HG03064 (cell line): ENCODE data around the gene ARAP3.

ENCODE experiments used
- ATAC-seq: cut with Tn5 transposase; IDR thresholded peaks from one replicate; pipeline ENCODE4 v1.9.1; 2021; ENCODE audit warnings: low read depth; ENCODE audit not compliant: unreplicated experiment

Gene ARAP3

GRCh38 chr5:141647851-141648250 lies 34.2 kb downstream of the ARAP3 start:
- ATAC-seq = no peak

- ATAC-seq = no peak
Measured at GRCh38 chr5:141647242-141647641, 34.8 kb downstream of the ARAP3 start.

GRCh38 chr5:141646026-141646425 lies 36.0 kb downstream of the ARAP3 start:
- ATAC-seq = no peak

DNA sequence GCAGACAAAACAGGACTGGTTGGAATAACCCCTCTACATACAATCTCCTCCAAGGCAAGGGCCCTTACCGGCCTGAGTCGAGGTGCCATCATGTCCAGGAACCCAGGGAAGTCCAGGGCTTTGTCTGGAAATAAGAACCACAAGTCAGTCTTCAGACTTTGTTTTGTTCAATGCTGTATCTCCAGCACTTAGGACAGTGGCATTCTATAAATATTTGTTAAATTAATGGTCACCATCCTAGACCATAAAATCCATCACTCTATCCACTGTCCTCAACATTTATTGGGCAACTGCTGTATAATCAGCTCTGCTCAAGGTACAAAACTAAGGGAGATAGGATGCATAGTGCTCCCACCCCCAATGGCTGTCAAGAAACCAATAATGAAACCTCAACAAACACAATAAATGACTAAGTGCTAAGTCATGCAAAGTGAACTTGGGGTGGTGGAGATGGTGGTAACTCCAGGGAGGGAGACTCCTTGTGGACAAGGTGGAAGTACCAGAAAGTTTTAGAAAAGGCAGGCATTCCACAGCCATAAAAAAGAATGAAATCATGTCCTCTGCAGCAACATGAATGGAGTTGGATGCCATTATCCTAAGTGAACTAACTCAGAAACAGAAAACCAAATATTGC lies 40.3 kb downstream of the ARAP3 start:
- ATAC-seq = no peak

DNA sequence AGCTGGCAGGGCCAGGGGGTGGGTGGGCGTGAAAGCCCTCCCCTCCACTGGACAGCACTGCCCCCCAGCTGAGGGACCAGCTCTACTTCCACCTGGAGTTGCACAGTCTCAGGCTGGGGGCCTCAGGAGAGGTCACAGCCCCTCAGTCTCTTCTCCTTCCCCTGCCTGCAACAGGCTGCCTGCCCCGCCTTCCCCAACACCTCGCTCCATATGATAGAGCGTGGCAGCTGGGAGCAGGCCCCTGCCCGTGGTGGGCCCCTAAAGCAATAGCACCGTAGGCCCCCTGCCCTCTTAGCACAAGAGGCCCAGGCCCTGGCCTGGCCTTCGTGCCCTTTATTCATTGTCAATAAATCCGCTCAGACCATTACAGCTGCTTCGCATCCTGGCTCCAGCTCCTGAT lies 41.3 kb downstream of the ARAP3 start:
- ATAC-seq = no peak

GRCh38 chr5:141640051-141640415 lies 42.0 kb downstream of the ARAP3 start:
- ATAC-seq = no peak

GRCh38 chr5:141639357-141640050 lies 42.5 kb downstream of the ARAP3 start:
- ATAC-seq = no peak

DNA sequence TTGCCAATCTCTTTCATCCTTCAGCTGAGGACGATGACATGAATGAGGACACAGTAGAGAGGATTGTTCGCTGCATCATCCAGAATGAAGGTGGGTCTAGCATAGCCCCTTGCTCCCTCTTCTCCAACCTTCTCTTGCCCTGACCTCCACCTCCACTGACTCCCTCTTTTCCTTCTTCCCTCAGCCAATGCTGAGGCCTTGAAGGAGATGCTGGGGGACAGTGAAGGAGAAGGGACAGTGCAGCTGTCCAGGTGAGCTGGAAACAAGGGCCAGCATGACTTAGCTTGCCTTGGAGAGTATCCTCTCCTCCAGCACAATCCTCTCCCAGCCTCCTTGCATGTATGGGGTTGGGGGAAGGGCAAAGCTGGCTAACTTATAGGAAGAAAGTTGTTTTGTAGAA lies 43.3 kb downstream of the ARAP3 start:
- ATAC-seq = no peak

DNA sequence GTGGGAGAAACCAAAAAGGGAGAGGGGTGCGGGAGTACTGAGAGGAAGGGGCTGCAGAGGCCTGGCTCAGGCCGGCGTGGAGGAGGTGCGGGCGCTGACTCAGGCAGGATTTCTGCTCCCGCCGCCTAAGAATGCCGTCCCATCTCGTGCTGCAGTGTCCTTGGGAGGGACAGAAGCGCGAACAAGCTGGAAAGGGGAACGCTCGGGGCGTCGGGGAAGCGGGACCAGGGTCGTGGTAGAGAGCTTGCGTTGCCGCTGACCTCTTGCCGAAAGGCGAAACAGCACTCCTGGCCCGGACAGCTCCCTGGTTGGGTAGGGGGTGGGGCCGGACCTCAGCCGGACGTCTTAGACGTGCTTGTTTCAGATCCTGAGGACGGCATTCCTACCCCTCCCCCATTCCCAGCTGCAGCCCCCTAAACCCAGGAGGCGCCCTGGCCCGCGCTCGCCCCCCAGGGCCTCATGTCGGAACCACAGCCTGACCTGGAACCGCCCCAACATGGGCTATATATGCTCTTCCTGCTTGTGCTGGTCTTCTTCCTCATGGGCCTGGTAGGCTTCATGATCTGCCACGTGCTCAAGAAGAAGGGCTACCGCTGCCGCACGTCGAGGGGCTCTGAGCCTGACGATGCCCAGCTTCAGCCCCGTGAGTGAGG lies 44.1 kb downstream of the ARAP3 start:
- ATAC-seq = peak; percentile 18

- peak; percentile 16 for ATAC-seq
Measured at GRCh38 chr5:141637123-141637766, 44.8 kb downstream of the ARAP3 start.

GRCh38 chr5:141636413-141637122 lies 45.5 kb downstream of the ARAP3 start, which contains the start of the genes HDAC3 and RELL2:
Gene HDAC3 (minus strand): TSS chr5:141636849. CDS start chr5:141636790, 59 bp downstream.
Gene RELL2 (plus strand): TSS chr5:141636997. CDS start chr5:141638226, 1,229 bp downstream.
- ATAC-seq = peak; percentile 64

DNA sequence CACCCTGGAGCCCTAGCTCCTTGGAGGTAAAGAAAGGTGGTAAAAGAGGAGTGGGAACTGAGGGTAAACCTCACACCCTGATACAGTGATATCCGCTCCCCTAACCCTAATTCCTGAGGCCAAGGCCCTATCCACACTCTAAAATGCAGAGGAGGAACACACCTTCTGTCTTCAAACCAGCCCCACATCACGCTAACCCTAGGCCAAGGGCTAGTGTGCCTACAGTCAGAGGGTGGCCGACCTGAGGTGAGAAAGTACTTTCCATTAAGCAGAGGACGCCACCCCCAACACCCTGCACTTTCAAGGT lies 46.0 kb downstream of the ARAP3 start:
- ATAC-seq = no peak

DNA sequence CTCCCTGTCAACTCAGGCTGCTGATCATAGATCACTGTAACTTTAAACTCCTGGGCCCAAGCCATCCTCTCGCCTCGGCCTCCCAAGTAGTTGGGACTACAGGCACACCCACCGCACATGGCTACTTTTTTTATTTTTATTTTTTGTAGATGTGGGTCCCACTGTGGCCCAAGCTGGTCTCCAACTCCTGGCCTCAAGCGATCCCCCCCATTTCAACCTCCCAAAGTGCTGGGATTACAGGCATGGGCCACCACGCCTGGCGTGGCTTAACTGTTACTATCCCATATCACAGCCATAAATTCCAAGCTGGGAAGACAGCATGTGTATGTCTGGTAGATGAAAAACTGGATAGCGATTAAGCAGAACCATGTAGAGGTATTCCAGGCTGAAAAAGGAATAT lies 46.4 kb downstream of the ARAP3 start:
- ATAC-seq = no peak

- ATAC-seq = no peak
Measured at GRCh38 chr5:141634720-141635119, 47.3 kb downstream of the ARAP3 start.

GRCh38 chr5:141633871-141634561 lies 48.0 kb downstream of the ARAP3 start:
- ATAC-seq = peak; percentile 59

DNA sequence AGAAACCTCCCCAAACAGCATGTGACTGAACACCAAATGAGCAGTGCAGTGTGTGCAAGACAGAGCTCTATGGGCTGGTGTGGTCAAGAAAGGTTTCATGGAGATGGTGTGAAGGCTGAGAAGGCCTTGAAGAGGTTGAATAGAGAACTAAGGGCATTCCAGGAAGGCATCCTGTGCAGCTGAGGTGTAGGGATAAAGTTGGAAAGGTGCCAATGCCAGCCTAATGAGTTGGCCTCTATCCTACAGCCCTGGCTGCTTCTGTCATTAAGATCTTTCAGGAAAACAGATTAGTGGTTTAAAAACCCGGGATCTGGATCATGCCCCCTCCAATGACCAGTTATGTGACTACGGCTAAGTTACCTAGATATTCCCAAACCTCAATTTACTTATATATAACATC lies 49.4 kb downstream of the ARAP3 start:
- ATAC-seq = no peak

DNA sequence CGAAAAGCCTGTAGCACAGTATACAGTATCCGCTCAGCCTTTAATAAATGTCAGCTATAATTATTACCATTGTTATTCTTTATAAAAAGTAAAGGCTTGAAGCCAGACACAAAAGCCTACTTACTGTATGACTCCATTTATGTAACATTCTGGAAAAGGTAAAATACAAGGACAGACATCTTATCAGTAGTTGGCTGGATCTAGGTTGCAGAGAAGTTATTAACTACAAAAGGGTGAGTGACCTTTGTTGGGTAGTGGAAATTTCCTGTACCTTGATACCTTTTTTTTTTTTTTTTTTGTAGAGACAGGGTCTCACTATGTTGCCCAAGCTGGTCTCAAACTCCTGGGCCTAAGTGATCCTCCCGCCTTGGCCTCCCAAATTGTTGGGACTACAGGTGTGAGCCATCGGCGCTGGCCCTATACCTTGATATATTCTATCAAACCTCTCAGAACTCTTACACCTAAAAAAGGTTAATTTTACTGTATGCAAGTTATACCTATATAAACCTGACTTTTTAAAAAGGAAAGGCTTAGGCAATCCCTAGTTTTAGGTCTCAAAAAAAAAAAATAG lies 51.4 kb downstream of the ARAP3 start:
- no peak for ATAC-seq

- ATAC-seq = no peak
Measured at GRCh38 chr5:141628175-141628788, 53.7 kb downstream of the ARAP3 start.

GRCh38 chr5:141623611-141624010 lies 58.4 kb downstream of the ARAP3 start:
- ATAC-seq = no peak
